H9 (cell line): ENCODE measurements around the gene CCDC86. TPM values are rescaled to one million over a fixed set of nuclear protein-coding genes. Genes with fewer than 3 reads are reported as not detected.

Experiments
- DNase-seq: peaks from one replicate; pipeline ENCODE4 v3.0.0-alpha.2; 2017
- H2AFZ ChIP-seq: one replicate; pipeline ENCODE4 v1.6.1; 2013; ENCODE audit warnings: mild to moderate bottlenecking, low read length, control low read depth, moderate library complexity
- H2AK5ac ChIP-seq: 2 replicates; pipeline ENCODE4 v1.6.1; 2013; ENCODE audit warnings: low read length, control low read depth, mixed read lengths; ENCODE audit not compliant: insufficient read length
- H2BK120ac ChIP-seq: one replicate; pipeline ENCODE4 v1.6.1; 2013; ENCODE audit warnings: low read depth, mild to moderate bottlenecking, low read length, control low read depth, inconsistent platforms; ENCODE audit not compliant: poor library complexity, severe bottlenecking
- H2BK12ac ChIP-seq: 2 replicates; pipeline ENCODE4 v1.6.1; 2013; ENCODE audit warnings: low read length, control low read depth, mixed read lengths, low read depth; ENCODE audit not compliant: insufficient read length
- H2BK15ac ChIP-seq: 2 replicates; pipeline ENCODE4 v1.6.1; 2013; ENCODE audit warnings: low read depth, low read length, control low read depth
- H2BK20ac ChIP-seq: one replicate; pipeline ENCODE4 v1.6.1; 2013; ENCODE audit warnings: low read depth, mild to moderate bottlenecking, low read length, control low read depth, inconsistent platforms; ENCODE audit not compliant: poor library complexity, severe bottlenecking
- H2BK5ac ChIP-seq: 2 replicates; pipeline ENCODE4 v1.6.1; 2013; ENCODE audit warnings: low read length, control low read depth, mixed read lengths; ENCODE audit not compliant: insufficient read length
- H3K14ac ChIP-seq: 2 replicates; pipeline ENCODE4 v1.6.1; 2013; ENCODE audit warnings: low read length, control low read depth; ENCODE audit not compliant: insufficient read depth
- H3K18ac ChIP-seq: 2 replicates; pipeline ENCODE4 v1.6.1; 2013; ENCODE audit warnings: low read depth, mild to moderate bottlenecking, mixed read lengths, low read length, control low read depth; ENCODE audit not compliant: insufficient read length
- H3K23ac ChIP-seq: 2 replicates; pipeline ENCODE4 v1.6.1; 2013; ENCODE audit warnings: low read length, control low read depth, mixed read lengths, low read depth; ENCODE audit not compliant: insufficient read length
- H3K23me2 ChIP-seq: 2 replicates; pipeline ENCODE4 v1.6.1; 2013; ENCODE audit warnings: low read depth, mild to moderate bottlenecking, mixed read lengths, low read length, control low read depth; ENCODE audit not compliant: insufficient read length, poor library complexity, severe bottlenecking
- H3K27ac ChIP-seq: 2 replicates; pipeline ENCODE4 v1.5.1; 2013; ENCODE audit warnings: low read length, control low read depth, mixed read lengths, low read depth; ENCODE audit not compliant: insufficient read length
- H3K27me3 ChIP-seq: 2 replicates; pipeline ENCODE4 v1.6.1; 2013; ENCODE audit warnings: low read length, control low read depth, inconsistent platforms; ENCODE audit not compliant: insufficient read depth
- H3K4ac ChIP-seq: 2 replicates; pipeline ENCODE4 v1.6.1; 2013; ENCODE audit warnings: low read depth, mild to moderate bottlenecking, control low read depth, inconsistent platforms, low read length, moderate library complexity
- H3K4me1 ChIP-seq: 2 replicates; pipeline ENCODE4 v1.6.1; 2013; ENCODE audit warnings: low read length, control low read depth, inconsistent platforms; ENCODE audit not compliant: insufficient read depth
- H3K4me2 ChIP-seq: 2 replicates; pipeline ENCODE4 v1.6.1; 2013; ENCODE audit warnings: low read length, control low read depth, mixed read lengths; ENCODE audit not compliant: insufficient read length, insufficient read depth
- H3K56ac ChIP-seq: 2 replicates; pipeline ENCODE4 v1.6.1; 2013; ENCODE audit warnings: low read depth, mild to moderate bottlenecking, mixed read lengths, low read length, control low read depth; ENCODE audit not compliant: insufficient read length
- H3K79me1 ChIP-seq: 2 replicates; pipeline ENCODE4 v1.6.1; 2013; ENCODE audit warnings: low read depth, mild to moderate bottlenecking, moderate library complexity, low read length, control low read depth, inconsistent platforms; ENCODE audit not compliant: insufficient read depth, poor library complexity, severe bottlenecking
- H3K79me2 ChIP-seq: 2 replicates; pipeline ENCODE4 v1.6.1; 2013; ENCODE audit warnings: low read length, control low read depth, inconsistent platforms; ENCODE audit not compliant: insufficient read depth
- H3K9ac ChIP-seq: 2 replicates; pipeline ENCODE4 v1.6.1; 2013; ENCODE audit warnings: low read length, control low read depth, mixed read lengths; ENCODE audit not compliant: insufficient read length; ENCODE audit errors: extremely low read depth
- H3K9me3 ChIP-seq: one replicate; pipeline ENCODE4 v1.6.1; 2013; ENCODE audit warnings: low read depth, low read length, inconsistent platforms; ENCODE audit not compliant: control insufficient read depth
- H3T11ph ChIP-seq: one replicate; pipeline ENCODE4 v1.6.1; 2013; ENCODE audit warnings: mild to moderate bottlenecking, low read length, control low read depth, inconsistent platforms
- H4K20me1 ChIP-seq: one replicate; pipeline ENCODE4 v1.6.1; 2013; ENCODE audit not compliant: control insufficient read depth, insufficient read length, insufficient read depth
- H4K5ac ChIP-seq: 2 replicates; pipeline ENCODE4 v1.6.1; 2013; ENCODE audit warnings: low read depth, mild to moderate bottlenecking, mixed read lengths, low read length, control low read depth; ENCODE audit not compliant: insufficient read length
- H4K8ac ChIP-seq: replicated peaks from 2 replicates; pipeline ENCODE4 v1.6.1; 2013; ENCODE audit warnings: low read length, control low read depth, mixed read lengths, low read depth; ENCODE audit not compliant: insufficient read length
- H4K91ac ChIP-seq: 2 replicates; pipeline ENCODE4 v1.6.1; 2013; ENCODE audit warnings: low read depth, mild to moderate bottlenecking, moderate library complexity, mixed read lengths, low read length, control low read depth; ENCODE audit not compliant: insufficient read length
- H3K27ac Mint-ChIP-seq, 3 experiments: 2 replicates in 2 of 3; 3 replicates in 1 of 3; pipeline ENCODE4 v1.8.0; 2020 to 2021; ENCODE audit warnings: mixed read lengths in 3 of 3, mild to moderate bottlenecking in 1 of 3, moderate library complexity in 1 of 3
- H3K27me3 Mint-ChIP-seq: 2 replicates; pipeline ENCODE4 v1.8.0; 2021; ENCODE audit warnings: low read depth, mild to moderate bottlenecking, moderate library complexity, mixed read lengths
- H3K36me3 Mint-ChIP-seq, 3 experiments: 2 replicates in 2 of 3; 3 replicates in 1 of 3; pipeline ENCODE4 v1.8.0; 2020 to 2021; ENCODE audit warnings: low read depth in 3 of 3, mixed read lengths in 3 of 3; ENCODE audit not compliant: insufficient read depth in 1 of 3
- H3K4me1 Mint-ChIP-seq, 2 experiments: 2 replicates each; pipeline ENCODE4 v1.8.0; 2020; ENCODE audit warnings: mixed read lengths in 2 of 2
- H3K4me3 Mint-ChIP-seq, 2 experiments: 2 replicates in 1 of 2; 3 replicates in 1 of 2; pipeline ENCODE4 v1.8.0; 2020 to 2021; ENCODE audit warnings: mild to moderate bottlenecking in 2 of 2, mixed read lengths in 2 of 2, moderate library complexity in 1 of 2
- H3K9me3 Mint-ChIP-seq, 2 experiments: 2 replicates in 1 of 2; 3 replicates in 1 of 2; pipeline ENCODE4 v1.8.0; 2020; ENCODE audit warnings: mild to moderate bottlenecking in 2 of 2, mixed read lengths in 2 of 2, moderate library complexity in 1 of 2
- WGBS: extraction: QIAGEN DNeasy Blood & Tissue Kit; methylation state at CpG from one replicate; pipeline ENCODE4 v1.1.7; 2013; ENCODE audit warnings: missing lambda C conversion rate, low lambda C conversion rate, mixed read lengths; ENCODE audit not compliant: insufficient read length; ENCODE audit errors: extremely low coverage; 5-methylcytosine and 5-hydroxymethylcytosine counted together
- total RNA-seq: library from RNA; stranded (reverse); gene quantifications from 2 replicates; pipeline ENCODE4 v1.2.1, GENCODE V29; 2021
- TF ChIP-seq, protein P1 (sequence below): fragments of 200-600 bp; sonication (generic); conservative IDR thresholded peaks from 3 replicates; pipeline ENCODE4 v1.8.0; 2021; ENCODE audit warnings: antibody characterized with exemption, mild to moderate bottlenecking

Gene CCDC86
- total RNA-seq, 1 experiment from 2014 or later, result 82.3 TPM

DNA sequence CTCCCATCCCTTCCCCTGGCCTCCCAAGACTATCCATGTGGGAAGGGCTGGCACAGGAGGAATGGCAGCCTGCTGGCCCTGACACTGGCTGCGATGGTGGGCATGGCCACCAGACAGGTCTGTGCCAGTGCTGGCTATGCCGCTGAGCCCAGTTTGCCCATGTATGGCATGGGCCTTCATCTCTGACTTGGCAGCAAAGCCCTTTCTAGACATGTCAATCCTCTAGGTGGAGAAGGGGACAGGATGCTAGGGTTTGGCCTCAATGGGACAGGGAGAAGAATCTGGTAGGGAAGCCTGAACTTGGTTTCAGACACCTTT lies 34.2 kb downstream of the CCDC86 start:
- H3K27ac Mint-ChIP-seq, result no peak overlapping the region
- Histone ChIP-seq H4K5ac (no peak overlapping the region), H2BK5ac (no peak overlapping the region)

More for the DNA sequence above, 34.2 kb downstream of the CCDC86 start:
- Histone ChIP-seq H3K56ac (no peak overlapping the region), H3K4ac (no peak overlapping the region), H3K9me3 (no peaks in the 10 kb centered on the region), H4K20me1 (peaks cover 2% of the 10 kb centered on the region), H4K8ac (no peak overlapping the region), H3K4me1 (peaks cover 2% of the 10 kb centered on the region; the same call in 1 of the 2 replicates), H3T11ph (no peak overlapping the region), H2BK12ac (no peak overlapping the region), H2BK15ac (no peak overlapping the region), H2BK20ac (no peak overlapping the region), H2AK5ac (no peak overlapping the region), H3K14ac (no peak overlapping the region), H2BK120ac (no peak overlapping the region), H3K27ac (no peak overlapping the region), H3K27me3 (no peaks in the 10 kb centered on the region), H3K18ac (no peak overlapping the region), H3K9ac (no peak overlapping the region), H2AFZ (no peak overlapping the region), H3K4me2 (no peak overlapping the region), H3K79me2 (no peaks in the 10 kb centered on the region), H3K23me2 (no peaks in the 10 kb centered on the region), H4K91ac (no peak overlapping the region), H3K79me1 (no peaks in the 10 kb centered on the region), H3K23ac (no peak overlapping the region)
- H3K4me1 Mint-ChIP-seq, result peaks cover 8 to 9% of the 10 kb centered on the region in 2 experiments
- TF ChIP-seq, protein P1, sequence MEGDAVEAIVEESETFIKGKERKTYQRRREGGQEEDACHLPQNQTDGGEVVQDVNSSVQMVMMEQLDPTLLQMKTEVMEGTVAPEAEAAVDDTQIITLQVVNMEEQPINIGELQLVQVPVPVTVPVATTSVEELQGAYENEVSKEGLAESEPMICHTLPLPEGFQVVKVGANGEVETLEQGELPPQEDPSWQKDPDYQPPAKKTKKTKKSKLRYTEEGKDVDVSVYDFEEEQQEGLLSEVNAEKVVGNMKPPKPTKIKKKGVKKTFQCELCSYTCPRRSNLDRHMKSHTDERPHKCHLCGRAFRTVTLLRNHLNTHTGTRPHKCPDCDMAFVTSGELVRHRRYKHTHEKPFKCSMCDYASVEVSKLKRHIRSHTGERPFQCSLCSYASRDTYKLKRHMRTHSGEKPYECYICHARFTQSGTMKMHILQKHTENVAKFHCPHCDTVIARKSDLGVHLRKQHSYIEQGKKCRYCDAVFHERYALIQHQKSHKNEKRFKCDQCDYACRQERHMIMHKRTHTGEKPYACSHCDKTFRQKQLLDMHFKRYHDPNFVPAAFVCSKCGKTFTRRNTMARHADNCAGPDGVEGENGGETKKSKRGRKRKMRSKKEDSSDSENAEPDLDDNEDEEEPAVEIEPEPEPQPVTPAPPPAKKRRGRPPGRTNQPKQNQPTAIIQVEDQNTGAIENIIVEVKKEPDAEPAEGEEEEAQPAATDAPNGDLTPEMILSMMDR, result no peak
- peaks cover 0 to 16% (median 2%) of the 10 kb centered on the region in 3 experiments; a peak in 3 of 7 replicates for H3K36me3 Mint-ChIP-seq
- whole genome bisulfite sequencing, result no CpG with 5 or more reads among the region's 2 CpGs
- H3K9me3 Mint-ChIP-seq, result no peaks in the 10 kb centered on the region
- no peak for DNase-seq
- H3K27me3 Mint-ChIP-seq, result no peaks in the 10 kb centered on the region; the same call in 1 of the 2 replicates
- no peak overlapping the region for H3K4me3 Mint-ChIP-seq
